Endothelial cell of umbilical vein (primary cell): ENCODE data around the gene CR2. TPM values are rescaled to one million over a fixed set of nuclear protein-coding genes. Genes with fewer than 3 reads are reported as not detected.

ENCODE experiments used
- BruUV-seq: library from RNA; stranded (reverse); fragments of 400-500 nt; replicated peaks from 2 replicates; lab custom pipeline; 2021; lab: Mats Ljungman, UMichigan
- CTCF ChIA-PET: fragments of 300-600, 350-600 bp; sonication (Branson Sonifier 250); formaldehyde crosslinking; loops from one replicate; lab custom pipeline; 2021; ENCODE audit warnings: antibody characterized with exemption, inconsistent platforms; lab: Charles Lee
- POLR2A ChIA-PET: fragments of 300-600, 350-600 bp; sonication (Branson Sonifier 250); formaldehyde crosslinking; loops from one replicate; lab custom pipeline; 2021; ENCODE audit warnings: antibody characterized with exemption, inconsistent platforms; lab: Charles Lee
- DNase-seq: peaks from one replicate; pipeline ENCODE4 v3.0.0-alpha.2; 2011; ENCODE audit warnings: low read depth, low spot score
- FAIRE-seq: peaks from 2 replicates; lab custom pipeline; 2011; peaks lifted over from hg19 to GRCh38; lab: Jason Lieb, UNC
- H2AFZ ChIP-seq: 2 replicates; pipeline ENCODE4 v1.6.0; 2012; ENCODE audit warnings: low read depth, low read length, control low read depth, inconsistent platforms
- H3K27ac ChIP-seq: 2 replicates; pipeline ENCODE4 v1.5.1; 2011; ENCODE audit warnings: low read depth, mild to moderate bottlenecking, control low read depth, low read length, moderate library complexity; ENCODE audit not compliant: insufficient read depth
- H3K27me3 ChIP-seq, 2 experiments: 2 replicates each; pipeline versions ENCODE4 v1.6.0 to v1.6.1; 2011; ENCODE audit warnings: low read length in 2 of 2, mixed read lengths in 1 of 2; ENCODE audit not compliant: control insufficient read depth in 2 of 2, insufficient read depth in 2 of 2
- H3K36me3 ChIP-seq, 2 experiments: 2 replicates in 1 of 2; 3 replicates in 1 of 2; pipeline ENCODE4 v1.5.1; 2011; ENCODE audit warnings: low read length in 2 of 2, mild to moderate bottlenecking in 1 of 2, moderate library complexity in 1 of 2; ENCODE audit not compliant: control insufficient read depth in 2 of 2, insufficient read depth in 2 of 2; ENCODE audit errors: extremely low read depth in 1 of 2
- H3K4me1 ChIP-seq: 3 replicates; pipeline ENCODE4 v1.5.1; 2011; ENCODE audit warnings: mild to moderate bottlenecking, low read length; ENCODE audit not compliant: control insufficient read depth, insufficient read depth; ENCODE audit errors: extremely low read depth
- H3K4me2 ChIP-seq: 2 replicates; pipeline ENCODE4 v1.6.1; 2011; ENCODE audit warnings: low read length, control low read depth, mixed read lengths; ENCODE audit not compliant: insufficient read depth
- H3K4me3 ChIP-seq, 3 experiments: fragments of 200-600 bp in 1 of 3; sonication (generic), shearing (Covaris generic) in 1 of 3; replicated peaks in 1 of 3; 2 replicates each; pipeline ENCODE4 v1.5.1; 2011 to 2016; ENCODE audit warnings: control low read depth in 3 of 3, low read length in 3 of 3, mild to moderate bottlenecking in 2 of 3, inconsistent platforms in 1 of 3, low read depth in 1 of 3, moderate library complexity in 1 of 3; ENCODE audit not compliant: insufficient read depth in 1 of 3
- H3K79me2 ChIP-seq: 2 replicates; pipeline ENCODE4 v1.6.0; 2012; ENCODE audit warnings: low read length, inconsistent platforms; ENCODE audit not compliant: control insufficient read depth, insufficient read depth
- H3K9ac ChIP-seq: replicated peaks from 2 replicates; pipeline ENCODE3; 2011; ENCODE audit warnings: low read length, control low read depth; ENCODE audit not compliant: insufficient read depth; ENCODE audit errors: extremely low read depth
- H3K9me1 ChIP-seq: replicated peaks from 3 replicates; pipeline ENCODE4 v1.6.0; 2011; ENCODE audit warnings: mild to moderate bottlenecking, low read length; ENCODE audit not compliant: control insufficient read depth, insufficient read depth; ENCODE audit errors: extremely low read depth
- H3K9me3 ChIP-seq: replicated peaks from 2 replicates; pipeline ENCODE4 v1.5.1; 2012; ENCODE audit warnings: low read length, inconsistent platforms; ENCODE audit not compliant: control insufficient read depth, insufficient read depth
- H4K20me1 ChIP-seq: replicated peaks from 2 replicates; pipeline ENCODE3; 2011; ENCODE audit warnings: mild to moderate bottlenecking, low read length; ENCODE audit not compliant: control insufficient read depth, insufficient read depth; ENCODE audit errors: extremely low read depth
- EZH2 ChIP-seq: IDR thresholded peaks from 2 replicates; pipeline ENCODE4 v1.6.1; 2012; ENCODE audit warnings: borderline replicate concordance, low read depth, mild to moderate bottlenecking, moderate library complexity, low read length, inconsistent platforms; ENCODE audit not compliant: severe bottlenecking
- FOS ChIP-seq: IDR thresholded peaks from 2 replicates; pipeline ENCODE4 v1.6.1; 2011; ENCODE audit warnings: mild to moderate bottlenecking, low read length, moderate library complexity, borderline replicate concordance; ENCODE audit not compliant: insufficient read depth
- GATA2 ChIP-seq: IDR thresholded peaks from 2 replicates; pipeline ENCODE4 v1.7.0; 2011; ENCODE audit warnings: low read depth, mild to moderate bottlenecking, moderate library complexity, mixed read lengths, low read length; ENCODE audit not compliant: insufficient read length, insufficient read depth
- JUN ChIP-seq: IDR thresholded peaks from 2 replicates; pipeline ENCODE4 v1.6.1; 2011; ENCODE audit warnings: borderline replicate concordance, low read depth; ENCODE audit not compliant: insufficient read length, insufficient read depth
- MYC ChIP-seq: IDR thresholded peaks from one replicate; pipeline ENCODE4 v1.6.1; 2011; ENCODE audit warnings: mild to moderate bottlenecking, low read depth, low read length
- POLR2A ChIP-seq: IDR thresholded peaks from 2 replicates; pipeline ENCODE4 v1.6.1; 2012; ENCODE audit warnings: low read depth, mild to moderate bottlenecking, control low read depth, low read length
- POLR2AphosphoS5 ChIP-seq: IDR thresholded peaks from 2 replicates; pipeline ENCODE4 v1.6.1; 2012; ENCODE audit warnings: low read depth, mild to moderate bottlenecking, control low read depth, low read length, moderate library complexity; ENCODE audit not compliant: insufficient read depth
- dilution Hi-C: fragments of 300-500 bp; cut with MboI; formaldehyde crosslinking; loops from one replicate; pipeline ENCODE4 v1.15.0; 2019; ENCODE audit warnings: low sequenced_read_pairs; ENCODE audit not compliant: extremely low pct_ligation_motif_present
- intact Hi-C: fragments of 100-400 bp; cut with micrococcal nuclease; formaldehyde crosslinking; loops from one replicate; pipeline ENCODE4 v1.10.0; 2022
- polyA plus RNA-seq, 4 experiments: library from polyadenylated mRNA; depleted of rRNA in 3 of 4; stranded (reverse) in 3 of 4; unstranded in 1 of 4; fragments of >200 nt; gene quantifications; 2 replicates each; pipeline versions ENCODE4 v1.2.1 to v1.2.3, GENCODE V29; 2011 to 2012; ENCODE audit warnings: missing spikeins in 1 of 4
- total RNA-seq: library from RNA; stranded (reverse); gene quantifications from 2 replicates; pipeline ENCODE4 v1.2.3, GENCODE V29; 2021
- TF ChIP-seq, protein P1 (sequence below), 2 donors: IDR thresholded peaks; 1 replicate in 1 of 2; 2 replicates in 1 of 2; pipeline ENCODE4 v1.5.1; 2011; ENCODE audit warnings: low read length in 2 of 2, mild to moderate bottlenecking in 2 of 2, moderate library complexity in 2 of 2, control low read depth in 1 of 2, inconsistent platforms in 1 of 2, low read depth in 1 of 2; ENCODE audit not compliant: insufficient read depth in 1 of 2; ENCODE audit errors: extremely low read depth in 1 of 2
- TF ChIP-seq, protein P2 (sequence below): IDR thresholded peaks from 2 replicates; pipeline ENCODE4 v1.6.1; 2011; ENCODE audit not compliant: insufficient read depth, insufficient read length

Gene CR2
- total and polyA plus RNA-seq, 2 donors (not counting 3 experiments of a cell fraction or from before 2014, with no cell fraction given): not detected

GRCh38 chr1:207516729-207517128 is 62.6 kb downstream of the CR2 start:
- DNase-seq (no peak), FAIRE-seq (no peak)
- TF ChIP-seq EZH2: no peak
- no peak for TF ChIP-seq MYC
- TF ChIP-seq POLR2AphosphoS5: no peak
- Histone ChIP-seq H3K79me2 (no peaks in the 10 kb centered on the region), H3K9ac (no peak overlapping the region), H3K4me1 (no peaks in the 10 kb centered on the region), H3K9me3 (no peaks in the 10 kb centered on the region), H3K27me3 (peaks cover 0 to 7% of the 10 kb centered on the region in 2 experiments), H3K4me3 (no peak overlapping the region), H4K20me1 (no peaks in the 10 kb centered on the region), H3K9me1 (no peaks in the 10 kb centered on the region), H2AFZ (no peak overlapping the region), H3K27ac (no peak overlapping the region), H3K4me2 (no peak overlapping the region), H3K36me3 (no peaks in the 10 kb centered on the region)
- ChIA-PET CTCF (no interaction called here), POLR2A (no interaction called here)
- no TSS peak for BruUV-seq
- dilution Hi-C loops (no loop called here), intact Hi-C loops (no loop called here)

DNA sequence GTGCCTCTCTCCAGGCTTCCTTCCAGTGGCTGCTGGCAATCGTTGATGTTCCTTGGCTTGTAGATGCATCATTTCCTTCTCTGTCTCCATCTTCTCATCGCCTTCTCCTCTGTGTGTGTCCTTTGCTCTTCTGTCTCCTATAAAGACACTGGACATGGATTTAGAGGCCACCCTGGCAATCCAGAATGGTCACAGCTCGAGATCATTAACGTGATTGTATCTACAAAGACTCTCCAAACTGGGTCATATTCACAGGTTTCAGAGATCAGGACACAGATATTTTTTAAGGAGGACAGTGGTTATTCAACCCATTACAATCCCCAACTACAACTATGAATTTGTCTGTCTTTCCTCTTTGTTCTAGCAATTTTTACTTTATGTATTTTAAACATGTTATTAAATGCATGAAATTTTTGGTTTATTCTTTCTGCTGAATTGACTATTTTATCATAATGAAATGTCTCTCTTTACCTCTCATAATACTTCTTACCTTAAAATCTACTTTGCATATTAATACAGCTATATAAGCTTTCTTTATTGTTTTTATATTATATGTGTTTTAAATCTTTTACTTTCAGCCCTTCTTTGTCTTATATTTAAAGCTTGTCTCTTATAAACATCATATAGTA is 64.6 kb downstream of the CR2 start:
- CTCF ChIA-PET: interaction anchor here (1.9 kb wide), 1 partner anchor 19 kb away, joined by 7 read pairs; no protein-coding TSS in a partner anchor
- Histone ChIP-seq H3K79me2 (no peaks in the 10 kb centered on the region), H3K36me3 (no peaks in the 10 kb centered on the region), H3K4me3 (no peak overlapping the region), H3K9me1 (no peaks in the 10 kb centered on the region), H3K9ac (no peak overlapping the region), H3K4me2 (no peak overlapping the region), H3K27ac (no peak overlapping the region), H3K9me3 (no peaks in the 10 kb centered on the region), H2AFZ (no peak overlapping the region), H3K4me1 (no peaks in the 10 kb centered on the region), H4K20me1 (no peaks in the 10 kb centered on the region), H3K27me3 (peaks cover 0 to 7% of the 10 kb centered on the region in 2 experiments)
- no peak for DNase-seq
- no TSS peak for BruUV-seq
- POLR2A ChIA-PET: no interaction called here
- dilution Hi-C loops: no loop called here
- no peak for FAIRE-seq
- intact Hi-C loops: no loop called here
- TF ChIP-seq, protein P1, sequence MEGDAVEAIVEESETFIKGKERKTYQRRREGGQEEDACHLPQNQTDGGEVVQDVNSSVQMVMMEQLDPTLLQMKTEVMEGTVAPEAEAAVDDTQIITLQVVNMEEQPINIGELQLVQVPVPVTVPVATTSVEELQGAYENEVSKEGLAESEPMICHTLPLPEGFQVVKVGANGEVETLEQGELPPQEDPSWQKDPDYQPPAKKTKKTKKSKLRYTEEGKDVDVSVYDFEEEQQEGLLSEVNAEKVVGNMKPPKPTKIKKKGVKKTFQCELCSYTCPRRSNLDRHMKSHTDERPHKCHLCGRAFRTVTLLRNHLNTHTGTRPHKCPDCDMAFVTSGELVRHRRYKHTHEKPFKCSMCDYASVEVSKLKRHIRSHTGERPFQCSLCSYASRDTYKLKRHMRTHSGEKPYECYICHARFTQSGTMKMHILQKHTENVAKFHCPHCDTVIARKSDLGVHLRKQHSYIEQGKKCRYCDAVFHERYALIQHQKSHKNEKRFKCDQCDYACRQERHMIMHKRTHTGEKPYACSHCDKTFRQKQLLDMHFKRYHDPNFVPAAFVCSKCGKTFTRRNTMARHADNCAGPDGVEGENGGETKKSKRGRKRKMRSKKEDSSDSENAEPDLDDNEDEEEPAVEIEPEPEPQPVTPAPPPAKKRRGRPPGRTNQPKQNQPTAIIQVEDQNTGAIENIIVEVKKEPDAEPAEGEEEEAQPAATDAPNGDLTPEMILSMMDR (IDR thresholded peaks at IDR 0.05; ENCODE audit: extremely low read depth in 1 of 2, insufficient read depth in 1 of 2, low read depth in 1 of 2, low read length in 2 of 2): no peak
- no peak for TF ChIP-seq FOS
- TF ChIP-seq, protein P2, sequence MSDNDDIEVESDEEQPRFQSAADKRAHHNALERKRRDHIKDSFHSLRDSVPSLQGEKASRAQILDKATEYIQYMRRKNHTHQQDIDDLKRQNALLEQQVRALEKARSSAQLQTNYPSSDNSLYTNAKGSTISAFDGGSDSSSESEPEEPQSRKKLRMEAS: no peak
- TF ChIP-seq JUN: no peak
- no peak for TF ChIP-seq EZH2
- no peak for TF ChIP-seq GATA2
- TF ChIP-seq POLR2AphosphoS5: no peak
- TF ChIP-seq MYC: no peak
- no peak for TF ChIP-seq POLR2A
